HepG2 (cell line): ENCODE measurements around the gene TPO. TPM values are rescaled to one million over a fixed set of nuclear protein-coding genes. Genes with fewer than 3 reads are reported as not detected.

ENCODE experiments used
- ATAC-seq: fragments of 200-7000 bp; cut with Tn5 transposase; 3 replicates; pipeline ENCODE4 v1.9.1; 2020; ENCODE audit warnings: mild to moderate bottlenecking, moderate library complexity
- BruUV-seq: library from RNA; stranded (reverse); fragments of 400-500 nt; replicated peaks from 2 replicates; lab custom pipeline; 2021; lab: Mats Ljungman, UMichigan
- CTCF ChIA-PET: fragments of 300-600 bp; formaldehyde crosslinking; extraction: SDS; loops from one replicate; lab custom pipeline; 2021; ENCODE audit warnings: low total read pairs, inconsistent platforms, low intra/inter-chr PET ratio; lab: Yijun Ruan, JAX
- POLR2A ChIA-PET: fragments of 350-600 bp; sonication (Branson Sonifier 250); formaldehyde crosslinking; loops from one replicate; lab custom pipeline; 2020; ENCODE audit warnings: antibody characterized with exemption, inconsistent platforms; lab: Yijun Ruan, JAX
- DNase-seq: peaks from one replicate; pipeline ENCODE4 v3.0.0-alpha.2; 2015; ENCODE audit warnings: low spot score
- FAIRE-seq: peaks from 3 replicates; lab custom pipeline; 2011; peaks lifted over from hg19 to GRCh38; lab: Jason Lieb, UNC
- H2AFZ ChIP-seq: one replicate; pipeline ENCODE4 v1.6.1; 2011; ENCODE audit warnings: low read length, inconsistent platforms
- H3K27ac ChIP-seq: fragments of 300-600 bp; 3 replicates; pipeline ENCODE4 v1.8.0; 2011; ENCODE audit warnings: mixed run types, mild to moderate bottlenecking, mixed read lengths, low read length, inconsistent platforms; ENCODE audit not compliant: insufficient read depth; ENCODE audit errors: extremely low read length
- H3K27me3 ChIP-seq, 2 experiments: fragments of 200-600 bp in 1 of 2; 2 replicates in 1 of 2; 3 replicates in 1 of 2; pipeline versions ENCODE4 v1.6.0 to v1.8.0; 2011; ENCODE audit warnings: low read length in 2 of 2, mild to moderate bottlenecking in 2 of 2, moderate library complexity in 2 of 2, inconsistent platforms in 1 of 2; ENCODE audit not compliant: insufficient read depth in 2 of 2, control insufficient read depth in 1 of 2
- H3K36me3 ChIP-seq, 2 experiments: fragments of 200-600 bp in 1 of 2; replicated peaks in 1 of 2; 2 replicates in 1 of 2; 3 replicates in 1 of 2; pipeline versions ENCODE4 v1.5.1 to v1.8.0; 2011; ENCODE audit warnings: low read length in 2 of 2, inconsistent platforms in 1 of 2; ENCODE audit not compliant: insufficient read depth in 2 of 2, control insufficient read depth in 1 of 2
- H3K4me1 ChIP-seq: 2 replicates; pipeline ENCODE4 v1.5.1; 2012; ENCODE audit warnings: low read length, inconsistent platforms; ENCODE audit not compliant: insufficient read depth
- H3K4me2 ChIP-seq: 2 replicates; pipeline ENCODE4 v1.6.0; 2011; ENCODE audit warnings: low read depth, low read length, inconsistent platforms
- H3K4me3 ChIP-seq, 3 experiments: fragments of 200-600 bp in 1 of 3; sonication (generic), shearing (Covaris generic) in 1 of 3; replicated peaks in 1 of 3; 2 replicates each; pipeline ENCODE4 v1.5.1; 2011 to 2016; ENCODE audit warnings: low read length in 3 of 3, inconsistent platforms in 2 of 3, low read depth in 2 of 3, mild to moderate bottlenecking in 2 of 3, control low read depth in 1 of 3, mixed read lengths in 1 of 3; ENCODE audit not compliant: insufficient read depth in 1 of 3
- H3K79me2 ChIP-seq: one replicate; pipeline ENCODE4 v1.6.1; 2011; ENCODE audit warnings: low read length, inconsistent platforms; ENCODE audit not compliant: insufficient read depth
- H3K9ac ChIP-seq: 2 replicates; pipeline ENCODE4 v1.6.0; 2011; ENCODE audit warnings: mild to moderate bottlenecking, low read depth, low read length, inconsistent platforms; ENCODE audit not compliant: insufficient read depth
- H3K9me3 ChIP-seq: 2 replicates; pipeline ENCODE4 v1.5.1; 2012; ENCODE audit warnings: mild to moderate bottlenecking, low read length
- H4K20me1 ChIP-seq: 2 replicates; pipeline ENCODE4 v1.6.0; 2011; ENCODE audit warnings: inconsistent platforms, mild to moderate bottlenecking, low read length, moderate library complexity; ENCODE audit not compliant: insufficient read depth
- AGO1 ChIP-seq: fragments of 200-400 bp; formaldehyde crosslinking; IDR thresholded peaks from 2 replicates; pipeline ENCODE4 v1.6.1; 2017; ENCODE audit warnings: mild to moderate bottlenecking, low read depth, low read length, moderate library complexity; ENCODE audit not compliant: poor library complexity, severe bottlenecking
- FOSL2 ChIP-seq: sonication (generic); formaldehyde crosslinking; IDR thresholded peaks from 2 replicates; pipeline ENCODE4 v1.4.0; 2020; ENCODE audit warnings: missing genetic modification reagents
- RARG ChIP-seq: sonication (generic); formaldehyde crosslinking; IDR thresholded peaks from 2 replicates; pipeline ENCODE4 v1.4.0; 2020; ENCODE audit warnings: low read depth, mild to moderate bottlenecking, missing genetic modification reagents
- STAG1 ChIP-seq: sonication (generic); formaldehyde crosslinking; IDR thresholded peaks from 2 replicates; pipeline ENCODE4 v1.4.0; 2020; ENCODE audit warnings: missing genetic modification reagents
- ZNF558 ChIP-seq: sonication (generic); formaldehyde crosslinking; IDR thresholded peaks from 2 replicates; pipeline ENCODE4 v1.9.0; 2022; ENCODE audit warnings: mild to moderate bottlenecking, missing genetic modification reagents, borderline replicate concordance
- ZNF749 ChIP-seq: sonication (generic); formaldehyde crosslinking; IDR thresholded peaks from 2 replicates; pipeline ENCODE4 v1.8.0; 2022; ENCODE audit warnings: mild to moderate bottlenecking, missing genetic modification reagents, moderate library complexity, borderline replicate concordance
- WGBS: methylation state at CpG from one replicate; pipeline ENCODE4 v1.1.6; 2017; ENCODE audit warnings: low lambda C conversion rate; 5-methylcytosine and 5-hydroxymethylcytosine counted together
- in situ Hi-C: cut with HindIII; loops from 2 replicates; pipeline ENCODE4 v1.10.0; 2017; ENCODE audit warnings: low pct_unique_long_range_greater_than_20kb; ENCODE audit not compliant: extremely low pct_ligation_motif_present
- intact Hi-C: fragments of 100-400 bp; cut with micrococcal nuclease; formaldehyde crosslinking; loops from one replicate; pipeline ENCODE4 v1.10.0; 2022; ENCODE audit not compliant: unreplicated experiment
- polyA plus RNA-seq, 8 experiments: library from polyadenylated mRNA; depleted of rRNA in 3 of 8; stranded (reverse) in 7 of 8; unstranded in 1 of 8; fragments of >200 nt; fragmentation: Illumina TruSeq in 4 of 8; extraction: Trizol in 4 of 8; gene quantifications; 2 replicates each; pipeline versions ENCODE4 v1.2.1 to v1.2.3, GENCODE V29; 2011 to 2016; ENCODE audit warnings: low read depth in 4 of 8, missing spikeins in 1 of 8, mixed read lengths in 1 of 8; ENCODE audit not compliant: insufficient read depth in 1 of 8
- total RNA-seq, 5 experiments: library from RNA; depleted of rRNA; stranded (reverse); fragments of >200 nt; fragmentation: Illumina TruSeq; extraction: Trizol; gene quantifications; 2 replicates each; pipeline ENCODE4 v1.2.3, GENCODE V29; 2016; ENCODE audit warnings: low read depth in 1 of 5
- TF ChIP-seq, protein P1 (sequence below): sonication (generic); formaldehyde crosslinking; IDR thresholded peaks from 2 replicates; pipeline ENCODE4 v1.4.0; 2020; ENCODE audit warnings: missing genetic modification reagents, borderline replicate concordance

Gene TPO
- total and polyA plus RNA-seq, 2 of the 13 experiments (the other 11 are each of a cell fraction or from before 2014, with no cell fraction given), result not detected

DNA sequence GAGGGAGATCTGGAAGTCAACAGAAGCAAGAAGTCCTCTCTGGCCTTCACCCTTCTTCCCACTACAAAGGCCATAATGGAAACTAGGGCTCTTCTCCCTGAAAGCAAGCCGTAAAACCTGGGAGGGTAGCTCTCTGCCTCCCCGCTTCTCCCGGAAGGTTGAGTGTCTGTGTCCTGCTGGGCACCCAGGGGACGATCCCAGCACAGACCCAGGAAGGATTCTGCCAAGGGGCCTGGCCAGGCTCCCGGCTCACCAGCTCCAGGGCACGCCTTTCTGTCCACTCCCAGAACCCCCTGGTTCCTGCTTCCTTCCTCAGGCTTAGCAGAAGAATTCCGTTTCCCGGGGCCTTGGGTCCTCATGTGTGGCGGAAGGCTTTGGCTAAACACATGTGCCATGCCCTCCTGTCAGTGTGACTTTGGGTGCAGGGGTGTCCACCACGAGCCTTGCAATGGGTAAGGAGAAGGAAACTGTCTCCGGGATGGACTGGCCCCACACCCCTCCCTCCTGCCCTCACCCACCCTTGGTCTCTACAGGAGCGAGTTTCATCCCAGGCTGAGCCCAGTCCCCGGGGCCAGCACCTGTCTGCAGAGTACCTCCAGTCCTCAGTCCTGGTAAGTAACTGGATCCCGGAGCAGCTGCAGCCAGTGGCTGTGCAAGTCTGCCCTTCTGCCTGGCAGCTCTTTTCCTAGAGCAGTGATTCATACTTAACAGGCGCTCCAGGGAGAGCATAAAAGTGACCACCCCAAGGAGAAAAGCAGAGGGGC lies 135.8 kb downstream of the TPO start:
- POLR2A ChIA-PET, result no interaction called here
- no peak overlapping the region for H3K27ac ChIP-seq
- no peak for TF ChIP-seq RARG
- TF ChIP-seq ZNF558 (CRISPR knock-in tag), result no peak
- no peak for TF ChIP-seq FOSL2 (CRISPR knock-in tag)
- no peak for TF ChIP-seq STAG1 (CRISPR knock-in tag)
- no peak for TF ChIP-seq ZNF749 (CRISPR knock-in tag)
- no peak for TF ChIP-seq AGO1
- TF ChIP-seq, protein P1, sequence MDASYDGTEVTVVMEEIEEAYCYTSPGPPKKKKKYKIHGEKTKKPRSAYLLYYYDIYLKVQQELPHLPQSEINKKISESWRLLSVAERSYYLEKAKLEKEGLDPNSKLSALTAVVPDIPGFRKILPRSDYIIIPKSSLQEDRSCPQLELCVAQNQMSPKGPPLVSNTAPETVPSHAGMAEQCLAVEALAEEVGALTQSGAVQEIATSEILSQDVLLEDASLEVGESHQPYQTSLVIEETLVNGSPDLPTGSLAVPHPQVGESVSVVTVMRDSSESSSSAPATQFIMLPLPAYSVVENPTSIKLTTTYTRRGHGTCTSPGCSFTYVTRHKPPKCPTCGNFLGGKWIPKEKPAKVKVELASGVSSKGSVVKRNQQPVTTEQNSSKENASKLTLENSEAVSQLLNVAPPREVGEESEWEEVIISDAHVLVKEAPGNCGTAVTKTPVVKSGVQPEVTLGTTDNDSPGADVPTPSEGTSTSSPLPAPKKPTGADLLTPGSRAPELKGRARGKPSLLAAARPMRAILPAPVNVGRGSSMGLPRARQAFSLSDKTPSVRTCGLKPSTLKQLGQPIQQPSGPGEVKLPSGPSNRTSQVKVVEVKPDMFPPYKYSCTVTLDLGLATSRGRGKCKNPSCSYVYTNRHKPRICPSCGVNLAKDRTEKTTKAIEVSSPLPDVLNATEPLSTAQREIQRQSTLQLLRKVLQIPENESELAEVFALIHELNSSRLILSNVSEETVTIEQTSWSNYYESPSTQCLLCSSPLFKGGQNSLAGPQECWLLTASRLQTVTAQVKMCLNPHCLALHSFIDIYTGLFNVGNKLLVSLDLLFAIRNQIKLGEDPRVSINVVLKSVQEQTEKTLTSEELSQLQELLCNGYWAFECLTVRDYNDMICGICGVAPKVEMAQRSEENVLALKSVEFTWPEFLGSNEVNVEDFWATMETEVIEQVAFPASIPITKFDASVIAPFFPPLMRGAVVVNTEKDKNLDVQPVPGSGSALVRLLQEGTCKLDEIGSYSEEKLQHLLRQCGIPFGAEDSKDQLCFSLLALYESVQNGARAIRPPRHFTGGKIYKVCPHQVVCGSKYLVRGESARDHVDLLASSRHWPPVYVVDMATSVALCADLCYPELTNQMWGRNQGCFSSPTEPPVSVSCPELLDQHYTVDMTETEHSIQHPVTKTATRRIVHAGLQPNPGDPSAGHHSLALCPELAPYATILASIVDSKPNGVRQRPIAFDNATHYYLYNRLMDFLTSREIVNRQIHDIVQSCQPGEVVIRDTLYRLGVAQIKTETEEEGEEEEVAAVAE, result no peak
- TF ChIP-seq, all 625 proteins: peak for 0
- no peak overlapping the region for H2AFZ ChIP-seq
- H3K9ac ChIP-seq, result no peak overlapping the region
- intact Hi-C loops, result loop anchor here (5.0 kb wide), 2 partner anchors 302 to 402 kb away; no protein-coding TSS in a partner anchor
- CTCF ChIA-PET, result no interaction called here
- no peak overlapping the region for H3K4me2 ChIP-seq
- no peak for ATAC-seq
- in situ Hi-C loops, result loop anchor here (10.0 to 25.0 kb wide), 2 partner anchors 304 to 412 kb away; no protein-coding TSS in a partner anchor
- no peaks in the 10 kb centered on the region; the same call in 1 of the 2 replicates for H4K20me1 ChIP-seq
- WGBS, result 39% methylated on average over 9 of the region's 15 CpGs
- peaks cover 7% of the 10 kb centered on the region; the same call in 1 of the 2 replicates for H3K4me1 ChIP-seq
- DNase-seq, result no peak
- no peaks in the 10 kb centered on the region for H3K36me3 ChIP-seq
- FAIRE-seq, result no peak
- H3K9me3 ChIP-seq, result no peaks in the 10 kb centered on the region
- H3K27me3 ChIP-seq, result peaks cover 4 to 25% of the 10 kb centered on the region in 2 experiments; a peak in 3 of 5 replicates
- H3K79me2 ChIP-seq, result no peaks in the 10 kb centered on the region
- H3K4me3 ChIP-seq, result no peak overlapping the region
- BruUV-seq, result no TSS peak
